IPS-18c (cell line): ENCODE data around the gene PPP1R15B.

Experiments used
- H3K4me3 ChIP-seq: 2 replicates; pipeline ENCODE4 v1.7.0; 2013; ENCODE audit warnings: low read depth, mild to moderate bottlenecking, low read length, moderate library complexity; ENCODE audit not compliant: insufficient read depth
- H3K9me3 ChIP-seq: one replicate; pipeline ENCODE4 v1.6.1; 2013; ENCODE audit warnings: mild to moderate bottlenecking, low read length, moderate library complexity; ENCODE audit not compliant: control insufficient read depth, insufficient read depth

The PPP1R15B gene

DNA sequence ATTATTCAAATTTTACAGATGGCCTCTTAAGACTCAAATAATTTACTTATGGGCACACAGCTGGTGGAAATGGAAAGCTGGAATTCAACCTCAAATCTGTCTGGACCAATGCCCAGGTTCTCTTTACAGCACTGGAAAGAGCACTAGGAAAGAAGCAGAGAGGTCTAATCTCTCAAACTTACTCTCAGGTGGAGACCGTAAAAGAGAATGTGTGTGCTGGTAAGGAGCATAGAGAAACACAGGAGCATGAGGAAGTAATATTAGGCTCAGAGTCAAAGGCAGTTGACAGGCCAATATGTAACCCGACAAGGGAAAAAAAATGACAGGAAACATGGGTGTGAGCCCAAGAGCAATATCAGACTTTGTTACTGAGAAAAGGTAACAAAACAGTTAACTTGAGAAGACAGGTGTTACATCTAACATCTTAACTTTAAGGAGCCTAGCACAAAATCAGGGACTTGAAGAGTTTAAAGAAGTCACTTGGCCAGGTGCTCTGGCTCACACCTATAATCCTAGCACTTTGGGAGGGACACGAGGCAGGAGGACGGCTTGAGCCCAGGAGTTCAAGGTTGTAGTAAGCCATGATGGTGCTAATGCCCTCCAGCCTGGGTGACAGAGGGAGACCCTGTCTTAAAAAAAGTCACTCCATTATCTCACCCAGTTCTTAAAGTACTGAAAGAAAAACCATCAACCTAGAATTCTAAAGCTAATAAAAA is 20.7 kb downstream of the PPP1R15B start:
- Histone ChIP-seq H3K4me3 (no peak overlapping the region), H3K9me3 (no peaks in the 10 kb centered on the region)

DNA sequence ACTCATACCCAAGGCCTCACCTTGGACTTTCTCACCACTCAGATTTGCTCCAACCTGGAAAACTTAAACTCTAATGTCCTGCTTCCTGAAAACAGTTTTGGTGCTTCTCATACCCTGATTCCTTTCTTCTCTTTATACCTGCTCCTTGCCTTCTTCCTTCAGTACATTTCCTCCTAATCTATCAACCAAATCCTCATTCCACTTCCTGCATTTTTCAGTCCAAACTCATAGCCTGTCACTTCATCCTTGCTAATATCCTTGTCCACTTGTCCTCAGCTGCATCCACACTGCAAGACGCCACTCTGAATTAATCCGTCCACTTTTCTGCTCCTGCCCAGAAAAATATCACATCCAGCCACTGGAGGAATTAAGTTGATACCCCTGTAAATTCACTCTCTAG is 25.9 kb downstream of the PPP1R15B start:
- H3K4me3 ChIP-seq = no peak overlapping the region

GRCh38 chr1:204384636-204385352 is 26.8 kb downstream of the PPP1R15B start:
- H3K9me3 ChIP-seq = no peaks in the 10 kb centered on the region
- no peak overlapping the region for H3K4me3 ChIP-seq

More for the DNA sequence above, 25.9 kb downstream of the PPP1R15B start:
- no peaks in the 10 kb centered on the region for H3K9me3 ChIP-seq

- no peak overlapping the region for H3K4me3 ChIP-seq
- no peaks in the 10 kb centered on the region for H3K9me3 ChIP-seq
These were observed 28.3 kb downstream of the PPP1R15B start for GRCh38 chr1:204383163-204383904.

GRCh38 chr1:204382714-204383083 is 28.9 kb downstream of the PPP1R15B start:
- H3K9me3 ChIP-seq = no peaks in the 10 kb centered on the region
- no peak overlapping the region for H3K4me3 ChIP-seq

DNA sequence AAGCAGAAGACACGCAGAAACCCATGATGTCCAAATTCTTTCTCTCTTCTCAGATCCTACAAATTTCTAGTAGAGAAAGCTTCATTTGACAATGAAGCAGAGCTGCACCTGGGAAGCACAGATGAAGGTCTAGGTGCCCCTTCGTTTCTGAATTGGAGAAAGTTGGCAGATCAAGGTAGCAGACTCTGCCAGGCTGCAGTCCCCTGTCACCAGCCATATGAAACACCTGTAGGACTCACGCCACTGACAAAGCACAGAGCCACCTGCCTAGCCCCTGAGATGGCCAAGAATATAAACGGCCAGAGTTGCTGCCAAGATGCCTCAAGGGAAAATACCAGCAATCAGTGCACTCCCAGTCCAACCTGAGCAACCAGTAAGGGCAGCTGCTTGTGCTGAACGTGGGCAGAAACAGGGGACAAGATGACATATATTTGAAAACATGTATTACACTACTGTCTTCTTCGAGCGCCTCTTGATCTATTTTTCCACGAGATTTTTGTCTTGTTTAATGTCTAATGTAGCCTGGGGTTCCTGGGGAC is 31.3 kb downstream of the PPP1R15B start:
- no peaks in the 10 kb centered on the region for H3K9me3 ChIP-seq
- no peak overlapping the region for H3K4me3 ChIP-seq

GRCh38 chr1:204377800-204378668 is 33.6 kb downstream of the PPP1R15B start:
- no peaks in the 10 kb centered on the region for H3K9me3 ChIP-seq
- peak overlapping the region; percentile 68 for H3K4me3 ChIP-seq

DNA sequence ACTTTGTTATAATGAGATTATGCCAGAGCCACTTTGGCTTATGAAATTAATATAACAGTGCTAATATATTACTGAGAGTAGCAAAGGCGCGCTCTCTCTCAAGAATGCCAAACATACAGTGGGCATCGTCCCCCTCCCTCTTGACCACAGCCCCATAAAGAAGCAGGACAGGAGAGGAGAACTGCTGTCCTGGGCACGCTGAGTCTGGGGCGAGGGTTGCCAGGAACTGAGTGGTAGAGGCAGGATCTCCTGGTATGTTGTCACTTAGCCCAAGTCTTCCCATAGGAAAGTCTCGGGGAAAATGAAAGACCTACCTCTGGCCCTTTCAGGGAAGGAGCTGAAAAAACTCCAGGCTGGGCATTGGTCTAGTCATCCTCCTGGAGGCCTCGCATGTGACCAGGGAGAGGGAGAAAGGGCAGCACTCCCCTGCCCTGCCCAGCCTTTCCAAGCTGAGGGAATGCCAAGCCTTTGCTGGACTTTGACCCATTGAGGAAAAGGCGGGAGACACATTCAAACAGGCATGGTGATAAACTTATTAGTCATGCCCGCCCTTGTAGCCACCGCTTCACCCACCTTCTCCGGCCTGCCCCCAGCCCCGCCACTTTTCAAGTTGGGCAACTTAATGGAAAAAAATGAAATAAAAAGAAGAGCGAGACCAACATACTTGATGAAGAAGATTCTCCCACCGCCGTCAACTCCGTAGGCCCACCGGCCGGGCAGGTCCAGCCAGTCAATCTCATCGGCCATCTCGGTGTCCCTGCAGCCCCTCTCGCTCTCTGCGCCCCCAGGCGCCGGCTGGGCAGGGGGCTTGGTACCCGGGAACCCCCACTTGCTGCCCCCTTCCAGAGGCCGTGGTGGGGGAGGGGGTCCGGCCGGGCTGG is 34.5 kb downstream of the PPP1R15B start:
- Histone ChIP-seq H3K4me3 (peak overlapping the region; percentile 68), H3K9me3 (no peaks in the 10 kb centered on the region)

DNA sequence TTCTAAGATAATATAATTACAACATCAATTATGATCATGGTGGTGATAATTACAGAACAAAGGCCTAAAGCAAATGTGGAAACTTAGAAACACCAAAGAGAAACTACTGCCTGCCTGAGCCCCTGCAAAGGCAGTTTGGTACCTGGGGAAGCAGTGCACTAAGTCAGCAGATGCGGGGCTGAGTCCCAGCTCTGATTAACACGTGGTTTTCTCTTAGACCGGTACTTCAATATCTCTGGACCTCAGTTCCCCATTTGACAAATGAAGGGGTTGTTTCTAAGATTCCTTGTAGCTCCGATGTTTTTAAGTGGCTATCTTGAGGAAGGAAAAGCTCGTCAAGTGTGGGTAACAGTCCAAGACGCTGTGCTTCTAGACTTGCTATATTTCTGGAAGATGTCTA is 35.2 kb downstream of the PPP1R15B start:
- H3K4me3 ChIP-seq = no peak overlapping the region
- H3K9me3 ChIP-seq = no peaks in the 10 kb centered on the region

GRCh38 chr1:204373911-204374310 is 37.7 kb downstream of the PPP1R15B start:
- Histone ChIP-seq H3K9me3 (no peaks in the 10 kb centered on the region), H3K4me3 (no peak overlapping the region)

DNA sequence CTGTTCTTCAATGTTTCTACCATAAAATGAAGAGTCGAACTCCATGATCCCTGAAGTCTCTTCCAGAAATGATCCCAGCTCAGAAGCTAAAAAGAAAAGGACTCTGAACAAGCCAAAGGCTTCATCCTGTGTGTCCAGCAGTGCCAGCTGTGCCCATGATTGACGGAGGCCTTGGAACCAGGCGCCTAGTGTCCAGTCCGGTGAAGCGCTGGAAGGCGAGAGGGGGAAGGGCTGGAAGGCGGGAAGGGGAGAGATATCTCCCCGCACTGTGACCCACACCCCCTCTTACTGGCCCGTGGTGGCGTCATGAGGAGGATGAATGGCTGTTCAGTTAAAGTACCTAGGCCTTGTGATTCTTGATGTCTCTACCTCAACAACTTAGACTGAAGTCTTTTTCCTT is 41.4 kb downstream of the PPP1R15B start:
- no peaks in the 10 kb centered on the region for H3K9me3 ChIP-seq
- H3K4me3 ChIP-seq = no peak overlapping the region

GRCh38 chr1:204368996-204369726 is 42.5 kb downstream of the PPP1R15B start:
- H3K9me3 ChIP-seq = no peaks in the 10 kb centered on the region
- H3K4me3 ChIP-seq = no peak overlapping the region

- Histone ChIP-seq H3K4me3 (no peak overlapping the region), H3K9me3 (no peaks in the 10 kb centered on the region)
These were observed 43.7 kb downstream of the PPP1R15B start for GRCh38 chr1:204367956-204368355.

GRCh38 chr1:204367193-204367858 is 44.3 kb downstream of the PPP1R15B start:
- no peaks in the 10 kb centered on the region for H3K9me3 ChIP-seq
- H3K4me3 ChIP-seq = no peak overlapping the region

- H3K4me3 ChIP-seq = no peak overlapping the region
- no peaks in the 10 kb centered on the region for H3K9me3 ChIP-seq
These were observed 44.9 kb downstream of the PPP1R15B start for GRCh38 chr1:204366759-204367158.
